Inflammatory macrophage treated with lipopolysaccharide for 1 hour (primary cell): ENCODE data around the gene ALDH3B1.

Experiments used
- DNase-seq, 2 donors: peaks; one replicate each; pipeline ENCODE4 v3.0.0-alpha.2; 2020 to 2022

Gene ALDH3B1

DNA sequence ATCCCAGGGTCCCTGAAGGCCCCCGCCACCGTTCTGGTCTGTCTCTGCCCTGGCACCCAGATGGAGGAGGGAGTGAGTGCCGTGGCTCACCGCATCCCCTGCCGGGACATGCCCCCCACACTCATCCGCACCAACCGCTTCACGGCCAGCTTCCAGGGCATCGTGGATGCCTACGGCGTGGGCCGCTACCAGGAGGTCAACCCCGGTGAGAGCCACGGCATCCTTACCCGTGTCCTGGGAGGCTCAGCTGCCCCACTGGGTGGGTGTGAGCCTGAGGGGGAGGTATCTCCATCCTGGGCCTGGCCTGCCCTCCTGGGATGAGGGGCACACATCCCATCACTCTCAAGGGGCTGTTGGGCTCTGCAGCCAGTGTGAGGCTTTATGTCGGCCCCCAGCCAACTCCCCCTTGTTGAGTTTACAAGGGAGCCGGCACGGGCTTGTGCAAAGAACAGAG, 34.8 kb downstream of the ALDH3B1 start:
- no peak for DNase-seq

- no peak for DNase-seq
Observed at GRCh38 chr11:68047437-68048290, 37.5 kb downstream of the ALDH3B1 start.

GRCh38 chr11:68048681-68049508, 38.8 kb downstream of the ALDH3B1 start:
- DNase-seq: no peak

DNA sequence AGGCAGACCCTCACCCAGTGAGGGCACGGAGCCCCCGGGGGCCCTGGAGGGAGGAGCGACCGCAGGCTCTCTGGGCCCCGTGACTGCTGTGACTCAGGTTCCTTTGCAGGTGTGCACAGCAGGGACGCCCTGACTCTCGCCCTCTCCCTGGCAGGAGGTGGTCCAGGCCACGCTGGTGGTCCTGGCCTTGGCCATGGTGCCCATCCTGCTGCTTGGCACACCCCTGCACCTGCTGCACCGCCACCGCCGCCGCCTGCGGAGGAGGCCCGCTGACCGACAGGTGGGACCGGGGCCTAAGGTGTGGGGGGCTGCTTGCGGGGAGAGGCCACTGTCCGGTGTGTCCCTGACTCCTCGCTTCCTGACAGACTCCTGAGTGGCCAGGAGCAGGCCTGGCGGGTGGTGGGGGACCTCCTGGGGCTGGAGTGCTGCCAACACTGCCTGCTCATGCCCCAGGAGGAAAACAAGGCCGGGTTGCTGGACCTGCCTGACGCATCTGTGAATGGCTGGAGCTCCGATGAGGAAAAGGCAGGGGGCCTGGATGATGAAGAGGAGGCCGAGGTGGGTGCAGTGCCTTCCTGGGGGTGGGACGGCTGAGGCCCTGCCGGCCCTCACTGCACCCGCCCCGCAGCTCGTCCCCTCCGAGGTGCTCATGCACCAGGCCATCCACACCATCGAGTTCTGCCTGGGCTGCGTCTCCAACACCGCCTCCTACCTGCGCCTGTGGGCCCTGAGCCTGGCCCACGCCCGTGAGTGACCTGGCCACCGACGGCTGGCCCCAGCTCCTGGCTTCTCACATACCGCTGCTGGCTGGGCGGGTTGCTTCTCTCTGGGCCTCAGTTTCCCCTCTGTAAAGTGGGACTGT, 39.6 kb downstream of the ALDH3B1 start:
- no peak for DNase-seq

- no peak for DNase-seq
Observed at GRCh38 chr11:68050371-68050841, 40.3 kb downstream of the ALDH3B1 start.

GRCh38 chr11:68051191-68052136, 41.3 kb downstream of the ALDH3B1 start:
- no peak for DNase-seq

- DNase-seq: no peak
Observed at GRCh38 chr11:68052137-68052873, 42.2 kb downstream of the ALDH3B1 start.

GRCh38 chr11:68053117-68053516, 43.0 kb downstream of the ALDH3B1 start:
- no peak for DNase-seq

- DNase-seq: no peak
Observed at GRCh38 chr11:68053981-68054812, 44.1 kb downstream of the ALDH3B1 start.

- no peak for DNase-seq
Observed at GRCh38 chr11:68056317-68057285, 46.5 kb downstream of the ALDH3B1 start.

GRCh38 chr11:68057807-68058206, 47.7 kb downstream of the ALDH3B1 start:
- DNase-seq: no peak

GRCh38 chr11:68061508-68061907, 51.4 kb downstream of the ALDH3B1 start:
- peak in 1 of 2 donors; percentile 18 for DNase-seq

DNA sequence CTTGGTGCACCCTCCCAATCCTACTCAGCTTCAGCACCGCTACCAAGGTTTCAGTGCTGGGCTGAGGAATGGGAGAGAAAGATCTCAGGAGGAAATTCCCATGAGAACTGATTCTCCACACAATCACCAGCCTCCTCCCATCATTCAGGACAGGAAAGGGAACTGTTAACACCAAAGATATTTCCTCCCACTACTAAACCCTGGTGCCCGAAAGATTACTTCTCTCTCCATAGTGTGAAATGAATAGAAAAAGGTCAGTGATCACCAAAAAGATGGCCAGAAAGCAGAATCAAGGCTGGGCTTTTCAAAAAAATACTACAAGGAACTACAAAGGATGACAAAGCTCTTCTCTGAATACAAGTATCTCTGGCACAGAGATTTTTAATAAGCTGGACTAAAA, 54.8 kb downstream of the ALDH3B1 start:
- DNase-seq: peak; percentile 20 to 40

- DNase-seq: no peak
Observed at GRCh38 chr11:68065841-68066240, 55.7 kb downstream of the ALDH3B1 start.

- DNase-seq: no peak
Observed at GRCh38 chr11:68066742-68067141, 56.6 kb downstream of the ALDH3B1 start.

- DNase-seq: no peak
Observed at GRCh38 chr11:68067991-68068390, 57.9 kb downstream of the ALDH3B1 start.

- DNase-seq: no peak
Observed at GRCh38 chr11:68071281-68072048, 61.3 kb downstream of the ALDH3B1 start.
